Prostate gland (tissue), 2 donors: Measurements from ENCODE around the gene MUSTN1.

Experiments
- CTCF ChIP-seq, 4 experiments: fragments of 200-600 bp in 2 of 4; fragments of 450-650 bp in 2 of 4; sonication (generic) in 2 of 4; IDR thresholded peaks; 1 replicate in 3 of 4; 2 replicates in 1 of 4; pipeline ENCODE4 v1.5.1; 2016 to 2019; ENCODE audit warnings: antibody characterized with exemption in 4 of 4, mild to moderate bottlenecking in 2 of 4, moderate library complexity in 2 of 4
- POLR2A ChIP-seq: fragments of 450-650 bp; IDR thresholded peaks from one replicate; pipeline ENCODE4 v1.6.1; 2016; ENCODE audit warnings: antibody characterized with exemption, mild to moderate bottlenecking

DNA sequence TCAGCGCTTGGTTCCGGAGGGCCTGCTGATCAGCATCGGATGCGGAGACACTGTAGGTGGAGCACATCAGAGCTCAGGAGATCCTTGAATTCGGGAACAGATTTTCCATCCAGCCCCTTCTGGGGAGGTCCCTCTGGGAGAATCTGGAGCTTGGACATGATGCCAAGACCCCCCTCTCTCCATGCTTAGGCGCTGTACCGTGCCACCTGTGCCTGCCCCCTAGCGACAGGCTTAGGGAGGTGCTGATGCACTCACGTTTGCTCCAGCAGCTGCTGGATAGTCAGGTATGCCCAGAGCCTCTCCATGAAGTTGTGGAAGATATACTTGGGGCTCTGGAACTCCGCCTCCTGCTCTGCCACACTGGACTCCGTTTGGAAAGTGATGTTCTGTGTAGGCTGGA, 14.1 kb downstream of the MUSTN1 start:
- TF ChIP-seq CTCF (IDR thresholded peaks at IDR 0.05) (no peak), POLR2A (no peak)
